Liver (tissue), 3 donors: ENCODE measurements around the gene CD82.

Experiments used
- JUND ChIP-seq, 2 donors: IDR thresholded peaks; 2 replicates each; pipeline ENCODE4 v1.6.1; 2016; ENCODE audit warnings: antibody characterized with exemption in 2 of 2
- TF ChIP-seq, protein P1 (sequence below): fragments of 150-350 bp; IDR thresholded peaks from 2 replicates; pipeline ENCODE4 v1.5.1; 2017; ENCODE audit warnings: improper control_type of control experiment, low read depth, low read length; ENCODE audit not compliant: missing input control
- donor health status: healthy.
- donor health status: healthy.

DNA sequence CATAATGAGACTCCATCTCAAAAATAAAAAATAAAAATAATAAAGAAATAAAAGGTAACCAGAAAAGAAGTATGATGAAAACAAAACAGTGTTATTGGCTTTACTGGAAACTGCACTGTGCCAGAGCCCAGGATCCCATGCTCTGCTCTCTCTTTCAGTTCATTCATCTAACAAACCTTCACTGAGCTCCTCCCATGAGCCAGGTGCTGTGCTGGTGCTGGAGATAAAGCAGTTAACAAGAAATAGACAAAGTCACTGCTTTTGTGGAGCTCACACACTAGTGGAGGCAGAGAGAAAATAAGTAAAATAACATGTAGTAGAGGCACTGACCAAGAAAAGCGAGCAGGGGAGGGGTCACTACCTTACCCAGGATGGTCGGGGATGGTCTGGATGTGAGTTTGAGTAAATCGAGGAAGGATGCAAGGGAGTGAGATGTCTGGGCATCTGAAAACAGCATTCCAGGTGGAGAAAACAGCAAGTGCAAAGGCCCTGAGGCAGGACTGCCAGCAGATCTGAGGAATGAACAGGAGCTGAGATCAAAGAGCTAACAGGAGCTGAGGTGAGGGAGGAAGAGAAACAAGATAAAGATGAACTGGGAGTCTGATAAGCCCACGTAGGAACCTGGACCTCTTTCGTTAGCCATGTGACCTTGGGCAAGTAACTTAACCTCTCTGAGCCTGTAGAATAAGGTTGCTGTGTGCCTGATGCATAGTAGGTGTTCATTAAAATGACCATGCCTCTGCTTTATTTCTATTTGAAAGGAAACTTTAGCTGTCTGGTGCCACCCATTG is 31.3 kb upstream of the CD82 start:
- TF ChIP-seq, protein P1, sequence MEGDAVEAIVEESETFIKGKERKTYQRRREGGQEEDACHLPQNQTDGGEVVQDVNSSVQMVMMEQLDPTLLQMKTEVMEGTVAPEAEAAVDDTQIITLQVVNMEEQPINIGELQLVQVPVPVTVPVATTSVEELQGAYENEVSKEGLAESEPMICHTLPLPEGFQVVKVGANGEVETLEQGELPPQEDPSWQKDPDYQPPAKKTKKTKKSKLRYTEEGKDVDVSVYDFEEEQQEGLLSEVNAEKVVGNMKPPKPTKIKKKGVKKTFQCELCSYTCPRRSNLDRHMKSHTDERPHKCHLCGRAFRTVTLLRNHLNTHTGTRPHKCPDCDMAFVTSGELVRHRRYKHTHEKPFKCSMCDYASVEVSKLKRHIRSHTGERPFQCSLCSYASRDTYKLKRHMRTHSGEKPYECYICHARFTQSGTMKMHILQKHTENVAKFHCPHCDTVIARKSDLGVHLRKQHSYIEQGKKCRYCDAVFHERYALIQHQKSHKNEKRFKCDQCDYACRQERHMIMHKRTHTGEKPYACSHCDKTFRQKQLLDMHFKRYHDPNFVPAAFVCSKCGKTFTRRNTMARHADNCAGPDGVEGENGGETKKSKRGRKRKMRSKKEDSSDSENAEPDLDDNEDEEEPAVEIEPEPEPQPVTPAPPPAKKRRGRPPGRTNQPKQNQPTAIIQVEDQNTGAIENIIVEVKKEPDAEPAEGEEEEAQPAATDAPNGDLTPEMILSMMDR, result no peak
- TF ChIP-seq JUND (IDR thresholded peaks at IDR 0.05), result no peak
